CD4-positive, alpha-beta T cell (primary cell): Measurements from ENCODE around the gene PRPH. TPM values are rescaled to one million over a fixed set of nuclear protein-coding genes. Genes with fewer than 3 reads are reported as not detected.

Experiments
- ATAC-seq: fragments of 200-7000 bp; cut with Tn5 transposase; one replicate; pipeline ENCODE4 v1.10.0; 2022; ENCODE audit warnings: mild to moderate bottlenecking; ENCODE audit not compliant: poor library complexity
- CTCF ChIA-PET: fragments of 350-600 bp; sonication (Branson Sonifier 250); formaldehyde crosslinking; loops from one replicate; lab custom pipeline; 2021; ENCODE audit warnings: antibody characterized with exemption, inconsistent platforms; lab: Charles Lee
- POLR2A ChIA-PET: fragments of 350-600 bp; sonication (Branson Sonifier 250); formaldehyde crosslinking; loops from one replicate; lab custom pipeline; 2021; ENCODE audit warnings: antibody characterized with exemption, inconsistent platforms; lab: Charles Lee
- DNase-seq, 14 experiments: peaks; one replicate each; pipeline ENCODE4 v3.0.0-alpha.2; 2013 to 2020; ENCODE audit warnings: mixed read lengths in 2 of 14
- H3K27ac ChIP-seq, 2 donors: one replicate each; pipeline versions ENCODE4 v1.5.1 to v1.7.0; 2013; ENCODE audit warnings: low read length in 2 of 2, low read depth in 1 of 2, mild to moderate bottlenecking in 1 of 2
- H3K27me3 ChIP-seq, 2 experiments: 1 replicate in 1 of 2; 2 replicates in 1 of 2; pipeline versions ENCODE4 v1.6.1 to v1.7.0; 2013; ENCODE audit warnings: low read length in 2 of 2, control low read depth in 1 of 2, mild to moderate bottlenecking in 1 of 2, moderate library complexity in 1 of 2; ENCODE audit not compliant: insufficient read depth in 2 of 2, control insufficient read depth in 1 of 2
- H3K36me3 ChIP-seq: one replicate; pipeline ENCODE4 v1.6.1; 2013; ENCODE audit warnings: low read length, control low read depth; ENCODE audit not compliant: insufficient read depth
- H3K4me1 ChIP-seq: one replicate; pipeline ENCODE4 v1.6.1; 2013; ENCODE audit warnings: low read length, control low read depth; ENCODE audit not compliant: insufficient read depth
- H3K4me3 ChIP-seq: one replicate; pipeline ENCODE4 v1.5.1; 2013; ENCODE audit warnings: mild to moderate bottlenecking, low read length, moderate library complexity
- H3K9me3 ChIP-seq, 2 experiments: 1 replicate in 1 of 2; 2 replicates in 1 of 2; pipeline versions ENCODE4 v1.6.1 to v1.7.0; 2013; ENCODE audit warnings: low read length in 2 of 2, mild to moderate bottlenecking in 2 of 2, control low read depth in 1 of 2, moderate library complexity in 1 of 2; ENCODE audit not compliant: control insufficient read depth in 1 of 2, insufficient read depth in 1 of 2
- H3K27ac Mint-ChIP-seq: one replicate; pipeline ENCODE4 v1.8.0; 2020; ENCODE audit warnings: mixed read lengths
- H3K27me3 Mint-ChIP-seq: one replicate; pipeline ENCODE4 v1.8.0; 2021; ENCODE audit warnings: mixed read lengths
- H3K36me3 Mint-ChIP-seq: one replicate; pipeline ENCODE4 v1.8.0; 2021; ENCODE audit warnings: low read depth, mixed read lengths
- H3K4me1 Mint-ChIP-seq: one replicate; pipeline ENCODE4 v1.8.0; 2021; ENCODE audit warnings: low read depth, mixed read lengths
- H3K4me3 Mint-ChIP-seq: one replicate; pipeline ENCODE4 v1.8.0; 2020; ENCODE audit warnings: mild to moderate bottlenecking, mixed read lengths
- H3K9me3 Mint-ChIP-seq: one replicate; pipeline ENCODE4 v1.8.0; 2020; ENCODE audit warnings: mixed read lengths
- intact Hi-C, 2 experiments: fragments of 100-400 bp; cut with DNase I in 1 of 2; cut with micrococcal nuclease in 1 of 2; formaldehyde crosslinking; loops; one replicate each; pipeline versions ENCODE4 v1.15.1 to v1.9.0; 2023 to 2025; cut with DNase I, micrococcal nuclease
- total RNA-seq, 174 experiments: library from RNA in 2 of 174; stranded (reverse) in 2 of 174; gene quantifications; one replicate each; pipeline ENCODE4 v1.2.3 and lab custom pipeline; 2021 to 2026
- TF ChIP-seq, protein P1 (sequence below): fragments of 200-600 bp; IDR thresholded peaks from one replicate; pipeline ENCODE4 v1.8.0; 2022; ENCODE audit warnings: antibody characterized with exemption, mild to moderate bottlenecking

The PRPH gene
- total RNA-seq, 2 experiments from 2014 or later = 0.56 TPM; not detected in 1

DNA sequence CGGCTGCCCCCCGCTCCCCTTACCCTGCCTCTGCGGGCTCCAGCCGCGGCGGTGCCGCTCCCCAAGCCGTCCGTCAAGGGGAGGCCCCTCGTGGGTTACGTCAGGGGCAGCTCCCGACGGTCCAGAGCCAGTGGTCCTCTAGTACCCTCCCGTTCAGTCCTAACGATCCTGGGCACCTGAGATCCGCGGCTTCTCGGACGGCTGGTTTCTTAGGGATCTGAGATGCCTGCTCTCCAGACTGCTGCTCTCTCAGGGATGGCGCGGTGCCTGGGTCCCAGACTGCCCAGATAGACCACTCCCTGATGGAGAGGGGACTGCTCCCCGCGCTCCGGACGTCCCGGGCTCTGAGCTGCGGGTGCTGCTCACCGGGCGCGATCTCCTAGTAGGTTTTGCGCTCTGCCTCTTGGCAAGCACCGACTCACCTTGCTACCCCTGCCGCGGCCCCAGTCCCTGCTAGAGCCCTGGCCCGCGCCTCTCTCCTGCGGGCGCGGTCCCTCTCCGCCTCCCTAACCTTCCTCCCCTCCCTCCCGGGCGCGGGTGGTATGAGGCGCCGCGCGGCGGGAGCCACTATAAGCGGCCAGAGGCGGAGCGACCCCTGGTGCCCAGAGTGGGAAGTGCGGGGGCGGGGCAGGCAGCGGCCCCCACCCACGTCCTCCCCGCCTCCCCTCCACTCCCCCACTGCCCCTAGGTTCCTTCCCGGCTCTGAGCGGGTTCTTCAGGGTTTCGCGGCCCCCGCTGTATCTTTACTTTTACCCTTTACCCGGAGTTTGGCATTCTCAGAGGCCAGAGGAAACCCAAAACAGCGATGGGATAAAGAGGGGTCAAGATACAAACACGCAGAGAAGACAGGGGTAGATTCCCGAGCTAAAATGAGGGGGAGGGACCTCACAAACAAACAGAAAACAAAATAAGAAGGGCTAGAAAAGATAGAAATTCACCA, 42.0 kb downstream of the PRPH start, which contains the start of gene C1QL4:
C1QL4 (minus strand) TSS at position 544 of the 940 bp plus-strand sequence. CDS start 711 bp downstream, outside the sequence.
- TF ChIP-seq, protein P1, sequence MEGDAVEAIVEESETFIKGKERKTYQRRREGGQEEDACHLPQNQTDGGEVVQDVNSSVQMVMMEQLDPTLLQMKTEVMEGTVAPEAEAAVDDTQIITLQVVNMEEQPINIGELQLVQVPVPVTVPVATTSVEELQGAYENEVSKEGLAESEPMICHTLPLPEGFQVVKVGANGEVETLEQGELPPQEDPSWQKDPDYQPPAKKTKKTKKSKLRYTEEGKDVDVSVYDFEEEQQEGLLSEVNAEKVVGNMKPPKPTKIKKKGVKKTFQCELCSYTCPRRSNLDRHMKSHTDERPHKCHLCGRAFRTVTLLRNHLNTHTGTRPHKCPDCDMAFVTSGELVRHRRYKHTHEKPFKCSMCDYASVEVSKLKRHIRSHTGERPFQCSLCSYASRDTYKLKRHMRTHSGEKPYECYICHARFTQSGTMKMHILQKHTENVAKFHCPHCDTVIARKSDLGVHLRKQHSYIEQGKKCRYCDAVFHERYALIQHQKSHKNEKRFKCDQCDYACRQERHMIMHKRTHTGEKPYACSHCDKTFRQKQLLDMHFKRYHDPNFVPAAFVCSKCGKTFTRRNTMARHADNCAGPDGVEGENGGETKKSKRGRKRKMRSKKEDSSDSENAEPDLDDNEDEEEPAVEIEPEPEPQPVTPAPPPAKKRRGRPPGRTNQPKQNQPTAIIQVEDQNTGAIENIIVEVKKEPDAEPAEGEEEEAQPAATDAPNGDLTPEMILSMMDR = peak; percentile 98
- H3K9me3 Mint-ChIP-seq = no peaks in the 10 kb centered on the region
- CTCF ChIA-PET = interaction anchor here (0.6 to 2.4 kb wide), 6 partner anchors 11 to 48 kb away, joined by 3 to 23 read pairs (median 8); partner anchors contain the start of gene TROAP
- intact Hi-C loops = loop anchor here (1.0 kb wide), 2 partner anchors 14 to 49 kb away; partner anchors contain the start of gene TROAP (in 1 of the 2)
- DNase-seq (peak; percentile 79 to 93 (median 87)), ATAC-seq (peak; percentile 97)
- peaks cover 60 to 70% of the 10 kb centered on the region in 2 experiments for H3K27me3 ChIP-seq
- H3K9me3 ChIP-seq = peaks cover 0 to 8% of the 10 kb centered on the region in 2 experiments
- H3K36me3 ChIP-seq = no peaks in the 10 kb centered on the region
- H3K36me3 Mint-ChIP-seq = no peaks in the 10 kb centered on the region
- POLR2A ChIA-PET = interaction anchor here (1.0 to 2.8 kb wide), 2 partner anchors 11 to 14 kb away, joined by 3 to 7 read pairs; partner anchors contain the start of genes DNAJC22 and TROAP
- H3K27ac ChIP-seq = no peak within 1 kb of the TSS
- peak within 1 kb of the TSS; percentile 85 for H3K4me3 Mint-ChIP-seq
- H3K4me1 ChIP-seq = peaks cover 33% of the 10 kb centered on the region
- H3K4me3 ChIP-seq = peak within 1 kb of the TSS; percentile 48
- no peak within 1 kb of the TSS for H3K27ac Mint-ChIP-seq
- H3K27me3 Mint-ChIP-seq = peaks cover 88% of the 10 kb centered on the region
- peaks cover 42% of the 10 kb centered on the region for H3K4me1 Mint-ChIP-seq

DNA sequence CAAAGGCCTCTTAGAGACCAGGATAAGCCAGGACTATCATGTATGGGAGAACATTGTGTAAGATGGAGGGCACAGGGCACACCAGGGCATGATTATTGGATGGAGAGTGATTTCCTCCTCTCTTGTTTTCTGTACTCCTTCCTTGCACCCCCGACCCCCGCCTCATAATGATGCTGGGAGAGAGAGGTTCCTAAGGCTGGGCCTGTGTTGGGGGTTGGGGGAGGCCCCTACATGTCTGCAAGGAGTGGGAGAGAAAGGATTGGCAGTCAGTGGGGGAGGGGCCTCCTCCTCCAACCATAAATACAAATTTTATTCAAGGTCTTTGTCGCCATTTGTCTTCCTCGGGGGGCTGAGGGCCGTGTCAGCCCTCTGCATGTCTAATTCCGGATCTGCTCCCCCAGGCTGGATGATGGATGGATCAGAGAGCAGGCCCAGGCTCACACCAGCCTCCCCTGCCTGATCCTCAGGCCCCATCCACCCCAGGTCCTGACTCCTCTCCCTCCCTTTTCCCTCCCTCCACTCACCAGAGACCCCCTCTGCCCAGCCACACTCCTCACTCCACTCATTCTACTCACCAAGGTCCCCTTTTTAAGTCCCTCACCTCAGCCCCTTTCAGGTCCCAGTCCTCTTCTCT, 44.0 kb downstream of the PRPH start:
- Mint-ChIP-seq H3K9me3 (no peaks in the 10 kb centered on the region), H3K4me1 (peaks cover 53% of the 10 kb centered on the region), H3K36me3 (no peaks in the 10 kb centered on the region), H3K27me3 (peaks cover 88% of the 10 kb centered on the region), H3K27ac (no peak overlapping the region), H3K4me3 (no peak overlapping the region)
- peaks cover 0 to 8% of the 10 kb centered on the region in 2 experiments for H3K9me3 ChIP-seq
- POLR2A ChIA-PET = interaction anchor here (1.6 to 2.8 kb wide), 2 partner anchors 9 to 16 kb away, joined by 6 to 7 read pairs; partner anchors contain the start of genes DNAJC22 and TROAP
- H3K4me1 ChIP-seq = peaks cover 46% of the 10 kb centered on the region
- H3K36me3 ChIP-seq = no peaks in the 10 kb centered on the region
- H3K27me3 ChIP-seq = peaks cover 71 to 81% of the 10 kb centered on the region in 2 experiments
- H3K4me3 ChIP-seq = no peak overlapping the region
- intact Hi-C loops = no loop called here
- ATAC-seq = no peak
- DNase-seq = no peak
- CTCF ChIA-PET = interaction anchor here (1.2 to 2.4 kb wide), 2 partner anchors 9 kb away, joined by 9 to 23 read pairs; no protein-coding TSS in a partner anchor
- H3K27ac ChIP-seq = no peak overlapping the region
- TF ChIP-seq, protein P1 = no peak

DNA sequence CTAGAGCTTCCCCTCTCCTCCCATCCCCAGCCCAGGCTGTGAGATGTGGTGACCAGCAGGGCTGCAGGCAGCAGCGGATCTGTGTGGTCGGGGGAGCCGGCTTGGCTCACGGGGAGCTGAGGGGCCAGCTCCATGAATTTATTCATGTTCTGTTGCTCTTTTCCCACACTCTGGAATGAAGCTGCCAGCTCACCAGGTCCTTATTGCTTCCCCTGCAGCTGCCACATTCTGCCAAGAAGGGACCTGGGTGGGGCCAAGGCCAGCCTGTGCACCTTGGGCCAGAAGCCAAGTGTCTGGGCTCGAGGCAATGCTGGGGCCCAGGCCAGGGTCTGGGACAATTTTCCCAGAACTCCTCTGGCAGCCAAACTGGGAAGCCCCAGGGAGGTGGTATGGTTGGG, 44.5 kb downstream of the PRPH start:
- Histone ChIP-seq H3K27me3 (peaks cover 70 to 81% of the 10 kb centered on the region in 2 experiments), H3K9me3 (peaks cover 0 to 8% of the 10 kb centered on the region in 2 experiments), H3K36me3 (no peaks in the 10 kb centered on the region), H3K27ac (no peak overlapping the region), H3K4me3 (no peak overlapping the region), H3K4me1 (peaks cover 51% of the 10 kb centered on the region)
- intact Hi-C loops = no loop called here
- Mint-ChIP-seq H3K36me3 (no peaks in the 10 kb centered on the region), H3K9me3 (no peaks in the 10 kb centered on the region), H3K27ac (no peak overlapping the region), H3K4me3 (no peak overlapping the region), H3K4me1 (peaks cover 55% of the 10 kb centered on the region), H3K27me3 (peaks cover 89% of the 10 kb centered on the region)
- ChIA-PET POLR2A (interaction anchor here (1.6 kb wide), 1 partner anchor 17 kb away, joined by 6 read pairs; the partner anchor contains the start of gene TROAP), CTCF (interaction anchor here (1.2 kb wide), 1 partner anchor 8 kb away, joined by 9 read pairs; no protein-coding TSS in a partner anchor)
- TF ChIP-seq, protein P1 = no peak
- ATAC-seq = no peak
- no peak for DNase-seq
